ENCODE data around the gene TMTC1. TPM values are rescaled to one million over a fixed set of nuclear protein-coding genes. Genes with fewer than 3 reads are reported as not detected.

Gene TMTC1
- total and polyA plus RNA-seq, 7 donors = 15.8 to 45.8 (median 30.4) TPM

GRCh38 chr12:29625359-29625953 lies 158.3 kb downstream of the TMTC1 start:
- H3K27ac ChIP-seq = no peak overlapping the region
- no peaks in the 10 kb centered on the region for H3K9me3 ChIP-seq
- H3K27me3 ChIP-seq (ENCODE audit: insufficient read depth in 3 of 3, low read length in 2 of 3) = no peaks in the 10 kb centered on the region
- H3K36me3 ChIP-seq (ENCODE audit: insufficient read depth in 1 of 2, low read depth in 1 of 2) = peaks cover 0 to 20% of the 10 kb centered on the region in 2 donors
- no peak for DNase-seq
- intact Hi-C loops (cut with DNase I) = no loop called here
- TF ChIP-seq, protein P1, sequence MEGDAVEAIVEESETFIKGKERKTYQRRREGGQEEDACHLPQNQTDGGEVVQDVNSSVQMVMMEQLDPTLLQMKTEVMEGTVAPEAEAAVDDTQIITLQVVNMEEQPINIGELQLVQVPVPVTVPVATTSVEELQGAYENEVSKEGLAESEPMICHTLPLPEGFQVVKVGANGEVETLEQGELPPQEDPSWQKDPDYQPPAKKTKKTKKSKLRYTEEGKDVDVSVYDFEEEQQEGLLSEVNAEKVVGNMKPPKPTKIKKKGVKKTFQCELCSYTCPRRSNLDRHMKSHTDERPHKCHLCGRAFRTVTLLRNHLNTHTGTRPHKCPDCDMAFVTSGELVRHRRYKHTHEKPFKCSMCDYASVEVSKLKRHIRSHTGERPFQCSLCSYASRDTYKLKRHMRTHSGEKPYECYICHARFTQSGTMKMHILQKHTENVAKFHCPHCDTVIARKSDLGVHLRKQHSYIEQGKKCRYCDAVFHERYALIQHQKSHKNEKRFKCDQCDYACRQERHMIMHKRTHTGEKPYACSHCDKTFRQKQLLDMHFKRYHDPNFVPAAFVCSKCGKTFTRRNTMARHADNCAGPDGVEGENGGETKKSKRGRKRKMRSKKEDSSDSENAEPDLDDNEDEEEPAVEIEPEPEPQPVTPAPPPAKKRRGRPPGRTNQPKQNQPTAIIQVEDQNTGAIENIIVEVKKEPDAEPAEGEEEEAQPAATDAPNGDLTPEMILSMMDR (IDR thresholded peaks at IDR 0.05) = no peak
- H3K4me1 ChIP-seq = peaks cover 6% of the 10 kb centered on the region
- H3K4me3 ChIP-seq = no peak overlapping the region
- ATAC-seq = no peak
- WGBS, 3 donors = 48 to 61% (median 51%) methylated on average over 2 of the region's 2 CpGs

GRCh38 chr12:29622251-29622650 lies 161.5 kb downstream of the TMTC1 start:
- intact Hi-C loops (cut with DNase I) = no loop called here
- no peaks in the 10 kb centered on the region for H3K27me3 ChIP-seq (ENCODE audit: insufficient read depth in 3 of 3, low read length in 2 of 3)
- ATAC-seq (no peak), DNase-seq (no peak)
- TF ChIP-seq, protein P1 (IDR thresholded peaks at IDR 0.05) = no peak
- no peaks in the 10 kb centered on the region for H3K9me3 ChIP-seq
- peaks cover 6% of the 10 kb centered on the region for H3K4me1 ChIP-seq
- 86 to 92% (median 87%) methylated on average over 1 of the region's 1 CpG for WGBS, 3 donors
- no peak overlapping the region for H3K4me3 ChIP-seq
- H3K36me3 ChIP-seq (ENCODE audit: insufficient read depth in 1 of 2, low read depth in 1 of 2) = peaks cover 0 to 5% of the 10 kb centered on the region in 2 donors
- H3K27ac ChIP-seq = no peak overlapping the region

GRCh38 chr12:29620030-29620429 lies 163.7 kb downstream of the TMTC1 start:
- no peak for DNase-seq
- H3K36me3 ChIP-seq (ENCODE audit: insufficient read depth in 1 of 2, low read depth in 1 of 2) = peaks cover 0 to 5% of the 10 kb centered on the region in 2 donors
- H3K4me3 ChIP-seq = no peak overlapping the region
- WGBS, 3 donors = 92 to 99% (median 97%) methylated on average over 1 of the region's 1 CpG
- intact Hi-C loops (cut with DNase I) = no loop called here
- H3K27ac ChIP-seq = no peak overlapping the region
- TF ChIP-seq, protein P1 (IDR thresholded peaks at IDR 0.05) = no peak
- no peaks in the 10 kb centered on the region for H3K27me3 ChIP-seq (ENCODE audit: insufficient read depth in 3 of 3, low read length in 2 of 3)
- H3K4me1 ChIP-seq = no peaks in the 10 kb centered on the region
- H3K9me3 ChIP-seq = no peaks in the 10 kb centered on the region
- no peak for ATAC-seq

DNA sequence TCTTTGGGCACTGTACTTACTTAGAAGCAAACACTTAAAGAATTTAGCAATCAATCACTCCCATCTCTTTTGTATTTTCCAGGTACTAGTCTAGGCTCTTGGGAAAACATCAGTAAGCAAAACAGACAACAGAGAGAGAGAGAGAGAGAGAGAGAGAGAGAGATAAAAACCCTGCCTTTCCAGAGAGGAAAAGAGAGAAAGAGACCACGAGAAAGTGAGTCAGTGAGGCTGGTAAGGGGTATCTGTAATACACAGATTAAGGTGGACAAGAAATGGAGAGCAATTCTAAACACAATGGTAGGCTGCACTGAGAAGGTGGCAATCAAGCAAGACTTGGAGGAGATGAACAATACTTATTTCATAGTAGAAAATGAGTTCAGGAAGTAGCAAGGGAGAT lies 166.3 kb downstream of the TMTC1 start:
- Histone ChIP-seq H3K4me1 (peaks cover under 1% of the 10 kb centered on the region), H3K9me3 (no peaks in the 10 kb centered on the region), H3K4me3 (no peak overlapping the region), H3K27ac (no peak overlapping the region), H3K36me3 (ENCODE audit: insufficient read depth in 1 of 2, low read depth in 1 of 2) (peaks cover 0 to 15% of the 10 kb centered on the region in 2 donors), H3K27me3 (ENCODE audit: insufficient read depth in 3 of 3, low read length in 2 of 3) (no peaks in the 10 kb centered on the region)
- TF ChIP-seq, protein P1 (IDR thresholded peaks at IDR 0.05) = no peak
- WGBS, 3 donors = 86 to 96% (median 89%) methylated on average over 1 of the region's 1 CpG
- intact Hi-C loops (cut with DNase I) = no loop called here
- no peak for ATAC-seq
- DNase-seq = no peak

Measured in psoas muscle (tissue), 8 donors.